Measurements from ENCODE around the gene PROSER3. TPM values are rescaled to one million over a fixed set of nuclear protein-coding genes. Genes with fewer than 3 reads are reported as not detected.
A peak's percentile ranks its signal among the peaks of the same experiment; 100 is the strongest.

PROSER3 gene
- total and polyA plus RNA-seq, 2 of the 13 experiments (the other 11 are each of a cell fraction or from before 2014, with no cell fraction given), result 5.1 to 5.7 TPM

- in situ Hi-C loops (cut with HindIII; ENCODE audit: extremely low pct_ligation_motif_present, low pct_unique_long_range_greater_than_20kb) (loop anchor here (10.0 kb wide), 1 partner anchor 118 kb away; no protein-coding TSS in a partner anchor), intact Hi-C loops (cut with micrococcal nuclease; ENCODE audit: unreplicated experiment) (loop anchor here (5.0 to 10.0 kb wide), 3 partner anchors 36 to 118 kb away; partner anchors contain the start of gene ARHGAP33)
- H3K4me1 ChIP-seq (ENCODE audit: insufficient read depth, low read length), result peaks cover 48% of the 10 kb centered on the region
- H3K36me3 ChIP-seq (replicated peaks in 1 of 2; ENCODE audit: control insufficient read depth in 1 of 2, insufficient read depth in 2 of 2, low read length in 2 of 2), result peaks cover 0 to 3% of the 10 kb centered on the region in 2 experiments; a peak in 1 of 5 replicates
- H4K20me1 ChIP-seq (ENCODE audit: insufficient read depth, low read length), result no peaks in the 10 kb centered on the region
- no peaks in the 10 kb centered on the region for H3K9me3 ChIP-seq (ENCODE audit: low read length)
- peak overlapping the region; percentile 92 for H3K4me2 ChIP-seq (ENCODE audit: low read depth, low read length)
- peak overlapping the region; percentile 79 for H3K9ac ChIP-seq (ENCODE audit: insufficient read depth, low read depth, low read length)
- no peak for DNase-seq (ENCODE audit: low spot score)
- no peak for FAIRE-seq
- 9% methylated on average over 9 of the region's 11 CpGs for WGBS (ENCODE audit: low lambda C conversion rate)
- peak overlapping the region; percentile 86 to 98 (median 91) for H3K4me3 ChIP-seq (replicated peaks in 1 of 3; ENCODE audit: insufficient read depth in 1 of 3, low read depth in 2 of 3, low read length in 3 of 3)
- TSS peak; percentile 98 for BruUV-seq (replicated peaks)
- ChIA-PET CTCF (ENCODE audit: low intra/inter-chr PET ratio, low total read pairs) (no interaction called here), POLR2A (interaction anchor here (0.7 to 2.3 kb wide), 7 partner anchors 8 to 94 kb away, joined by 3 to 14 read pairs (median 5); partner anchors contain the start of gene LIN37)
- H3K27ac ChIP-seq (ENCODE audit: extremely low read length, insufficient read depth, low read length), result peak overlapping the region; percentile 79
- no peak overlapping the region for H2AFZ ChIP-seq (ENCODE audit: low read length)
- H3K27me3 ChIP-seq (ENCODE audit: control insufficient read depth in 1 of 2, insufficient read depth in 2 of 2, low read length in 2 of 2), result no peaks in the 10 kb centered on the region; a peak in 1 of 5 replicates
- H3K79me2 ChIP-seq (ENCODE audit: insufficient read depth, low read length), result peaks cover 17% of the 10 kb centered on the region
- no peak for ATAC-seq
- TF ChIP-seq ELF1 (CRISPR knock-in tag; IDR thresholded peaks at IDR 0.05), result no peak
- no peak for TF ChIP-seq ZNF263 (CRISPR knock-in tag; IDR thresholded peaks at IDR 0.05)
- TF ChIP-seq RCOR2 (CRISPR knock-in tag; IDR thresholded peaks at IDR 0.05), result no peak
- TF ChIP-seq HNF1B (CRISPR knock-in tag; IDR thresholded peaks at IDR 0.05), result no peak
- TF ChIP-seq KLF12 (CRISPR knock-in tag; IDR thresholded peaks at IDR 0.05; ENCODE audit: borderline replicate concordance), result 0 out of 2 replicates have a peak, but pooled peaks have one; percentile 52
- no peak for TF ChIP-seq ZMAT3 (CRISPR knock-in tag; conservative IDR thresholded peaks at IDR 0.05)
- peak; percentile 34; the same call in 1 of the 2 replicates for TF ChIP-seq GMEB1 (CRISPR knock-in tag; IDR thresholded peaks at IDR 0.05; ENCODE audit: borderline replicate concordance)
- TF ChIP-seq CREM (IDR thresholded peaks at IDR 0.05), result peak; percentile 15; the same call in 1 of the 2 replicates
- no peak for TF ChIP-seq CREM (CRISPR knock-in tag; IDR thresholded peaks at IDR 0.05)
- 0 out of 2 replicates have a peak, but pooled peaks have one; percentile 8 for TF ChIP-seq FOSL2 (CRISPR knock-in tag; IDR thresholded peaks at IDR 0.05)
- no peak for TF ChIP-seq ZNF468 (CRISPR knock-in tag; IDR thresholded peaks at IDR 0.05)
- no peak for TF ChIP-seq CCAR2 (optimal IDR thresholded peaks at IDR 0.05; ENCODE audit: low read depth, low read length)
- TF ChIP-seq ZC3H13 (CRISPR knock-in tag; IDR thresholded peaks at IDR 0.05), result no peak
- no peak for TF ChIP-seq ZNF660 (CRISPR knock-in tag; IDR thresholded peaks at IDR 0.05; ENCODE audit: borderline replicate concordance, low read depth)
- no peak for TF ChIP-seq ZNF678 (CRISPR knock-in tag; IDR thresholded peaks at IDR 0.05)
- no peak for TF ChIP-seq TBX2 (CRISPR knock-in tag; IDR thresholded peaks at IDR 0.05; ENCODE audit: borderline replicate concordance)
- no peak for TF ChIP-seq RBM22 (optimal IDR thresholded peaks at IDR 0.05; ENCODE audit: low read length)
- peak; percentile 55 for TF ChIP-seq POLR2G (IDR thresholded peaks at IDR 0.05; ENCODE audit: low read depth, low read length)
- no peak for TF ChIP-seq ZNF431 (CRISPR knock-in tag; IDR thresholded peaks at IDR 0.05; ENCODE audit: borderline replicate concordance, low read depth)
- TF ChIP-seq E2F1 (CRISPR knock-in tag; IDR thresholded peaks at IDR 0.05), result no peak; the same call in 1 of the 2 replicates
Measured at GRCh38 chr19:35813043-35813890, 55.3 kb downstream of the PROSER3 start.

Measured in HepG2 (cell line).